AG04450 (cell line): ENCODE data around the gene ELMO3. TPM values are rescaled to one million over a fixed set of nuclear protein-coding genes. Genes with fewer than 3 reads are reported as not detected.

ENCODE experiments used
- CTCF ChIA-PET: fragments of 300-600, 350-600 bp; formaldehyde crosslinking; extraction: SDS; loops from one replicate; lab custom pipeline; 2022; ENCODE audit warnings: antibody characterized with exemption, inconsistent platforms; lab: Charles Lee
- POLR2A ChIA-PET: fragments of 350-600 bp; formaldehyde crosslinking; extraction: SDS; loops from one replicate; lab custom pipeline; 2021; ENCODE audit warnings: antibody characterized with exemption, inconsistent platforms; lab: Yijun Ruan, JAX
- DNase-seq: peaks from one replicate; pipeline ENCODE4 v3.0.0-alpha.2; 2011; ENCODE audit warnings: low read depth, low spot score
- H3K27ac ChIP-seq: one replicate; pipeline ENCODE4 v1.5.1; 2012; ENCODE audit warnings: low read depth, low read length, control low read depth
- H3K27me3 ChIP-seq: one replicate; pipeline ENCODE4 v1.6.0; 2012; ENCODE audit warnings: low read length; ENCODE audit not compliant: control insufficient read depth, insufficient read depth
- H3K4me3 ChIP-seq: 2 replicates; pipeline ENCODE4 v1.5.1; 2011; ENCODE audit warnings: mild to moderate bottlenecking, low read depth, low read length, control low read depth
- H3K9me3 ChIP-seq: 2 replicates; pipeline ENCODE4 v1.5.1; 2012; ENCODE audit warnings: low read length; ENCODE audit not compliant: control insufficient read depth, insufficient read depth
- CTCF ChIP-seq: IDR thresholded peaks from 2 replicates; pipeline ENCODE4 v1.5.1; 2011; ENCODE audit warnings: low read depth, low read length, control low read depth, inconsistent platforms
- polyA plus RNA-seq: library from polyadenylated mRNA; depleted of rRNA; stranded (reverse); fragments of >200 nt; gene quantifications from 2 replicates; pipeline ENCODE4 v1.2.3, GENCODE V29; 2011

Gene ELMO3
- polyA plus RNA-seq, 1 experiment, result 0.57 TPM

GRCh38 chr16:67169011-67169451 lies 29.9 kb upstream of the ELMO3 start:
- Histone ChIP-seq H3K27me3 (peaks cover 35% of the 10 kb centered on the region), H3K27ac (peak overlapping the region; percentile 80), H3K4me3 (no peak overlapping the region), H3K9me3 (no peaks in the 10 kb centered on the region; the same call in 1 of the 2 replicates)
- DNase-seq, result no peak
- TF ChIP-seq CTCF, result no peak
- CTCF ChIA-PET, result interaction anchor here (1.0 to 1.2 kb wide), 2 partner anchors 11 to 14 kb away, joined by 4 read pairs; no protein-coding TSS in a partner anchor
- POLR2A ChIA-PET, result interaction anchor here (1.4 kb wide), 1 partner anchor 14 kb away, joined by 10 read pairs; no protein-coding TSS in a partner anchor

- Histone ChIP-seq H3K27me3 (peaks cover 31% of the 10 kb centered on the region), H3K27ac (peak overlapping the region; percentile 80), H3K9me3 (no peaks in the 10 kb centered on the region; the same call in 1 of the 2 replicates), H3K4me3 (peak overlapping the region; percentile 58)
- POLR2A ChIA-PET, result interaction anchor here (1.2 to 1.9 kb wide), 4 partner anchors 10 to 16 kb away, joined by 3 to 10 read pairs (median 7); partner anchors contain the start of genes FBXL8 and TRADD
- no peak for DNase-seq
- peak; percentile 65 for TF ChIP-seq CTCF
- CTCF ChIA-PET, result interaction anchor here (0.6 to 1.2 kb wide), 4 partner anchors 10 to 279 kb away, joined by 3 to 4 read pairs (median 4); no protein-coding TSS in a partner anchor
Measured at GRCh38 chr16:67169642-67170167, 29.2 kb upstream of the ELMO3 start.

GRCh38 chr16:67170168-67170948 lies 28.6 kb upstream of the ELMO3 start, which contains the start of gene NOL3:
Gene NOL3, plus strand, starts transcription at chr16:67170538.
- POLR2A ChIA-PET, result interaction anchor here (0.6 to 1.9 kb wide), 8 partner anchors 10 to 364 kb away, joined by 3 to 10 read pairs (median 4); partner anchors contain the start of genes FBXL8 and TRADD
- Histone ChIP-seq H3K27ac (peak within 1 kb of the TSS; percentile 80), H3K4me3 (peak within 1 kb of the TSS; percentile 58), H3K9me3 (no peaks in the 10 kb centered on the region; the same call in 1 of the 2 replicates), H3K27me3 (peaks cover 25% of the 10 kb centered on the region)
- TF ChIP-seq CTCF, result no peak
- peak; percentile 36 for DNase-seq
- CTCF ChIA-PET, result interaction anchor here (0.6 to 1.6 kb wide), 6 partner anchors 8 to 280 kb away, joined by 3 to 5 read pairs (median 4); partner anchors contain the start of gene B3GNT9

- Histone ChIP-seq H3K27ac (peak overlapping the region; percentile 80), H3K4me3 (peak overlapping the region; percentile 58), H3K27me3 (peaks cover 19% of the 10 kb centered on the region), H3K9me3 (no peaks in the 10 kb centered on the region; the same call in 1 of the 2 replicates)
- ChIA-PET CTCF (interaction anchor here (0.8 to 1.6 kb wide), 3 partner anchors 9 to 20 kb away, joined by 3 to 5 read pairs (median 4); partner anchors contain the start of gene B3GNT9), POLR2A (interaction anchor here (0.7 to 1.9 kb wide), 5 partner anchors 11 to 285 kb away, joined by 3 to 9 read pairs (median 4); partner anchors contain the start of genes FBXL8 and TRADD)
- DNase-seq, result no peak
- TF ChIP-seq CTCF, result no peak
Measured at GRCh38 chr16:67170949-67171649, 27.8 kb upstream of the ELMO3 start.
